PC-9 (cell line): ENCODE data around the gene TREX2. TPM values are rescaled to one million over a fixed set of nuclear protein-coding genes. Genes with fewer than 3 reads are reported as not detected.

Experiments used
- BruUV-seq: library from RNA; stranded (reverse); fragments of 400-500 nt; replicated peaks from 2 replicates; lab custom pipeline; 2021; lab: Mats Ljungman, UMichigan
- CTCF ChIA-PET: fragments of 300-600 bp; sonication (Branson Sonifier 250); formaldehyde crosslinking; loops from one replicate; lab custom pipeline; 2022; ENCODE audit warnings: antibody characterized with exemption; lab: Charles Lee
- POLR2A ChIA-PET: fragments of 300-600 bp; sonication (Branson Sonifier 250); formaldehyde crosslinking; loops from one replicate; lab custom pipeline; 2022; ENCODE audit warnings: antibody characterized with exemption; ENCODE audit not compliant: unreplicated experiment; lab: Charles Lee
- DNase-seq, 2 experiments: peaks; one replicate each; pipeline versions ENCODE4 v3.0.0 to v3.0.0-alpha.2; 2015 to 2022; ENCODE audit warnings: mixed read lengths in 1 of 2
- H2AFZ ChIP-seq: fragments of 200-600 bp; sonication (generic); 2 replicates; pipeline ENCODE4 v1.8.1; 2017; ENCODE audit warnings: antibody characterized with exemption
- H3F3A ChIP-seq: fragments of 200-600 bp; sonication (generic); 2 replicates; pipeline ENCODE4 v1.8.1; 2017; ENCODE audit warnings: antibody characterized with exemption, mild to moderate bottlenecking, low read depth; ENCODE audit not compliant: insufficient read depth
- H3K27ac ChIP-seq: fragments of 200-600 bp; sonication (generic); 2 replicates; pipeline ENCODE4 v1.6.1; 2016; ENCODE audit warnings: mixed run types
- H3K27me3 ChIP-seq: fragments of 200-600 bp; sonication (generic); 2 replicates; pipeline ENCODE4 v1.6.1; 2016; ENCODE audit warnings: low read depth, mixed run types; ENCODE audit not compliant: insufficient read depth
- H3K36me3 ChIP-seq: fragments of 200-600 bp; sonication (generic); 2 replicates; pipeline ENCODE4 v1.6.1; 2016; ENCODE audit warnings: low read depth, mixed run types
- H3K4me1 ChIP-seq: fragments of 200-600 bp; sonication (generic); replicated peaks from 2 replicates; pipeline ENCODE4 v1.6.1; 2016; ENCODE audit warnings: mixed run types; ENCODE audit not compliant: insufficient read depth
- H3K4me2 ChIP-seq: fragments of 200-600 bp; sonication (generic); 2 replicates; pipeline ENCODE4 v1.6.1; 2017; ENCODE audit warnings: mixed run types
- H3K4me3 ChIP-seq: fragments of 200-600 bp; sonication (generic); 2 replicates; pipeline ENCODE4 v1.6.1; 2016; ENCODE audit warnings: mixed run types
- H3K79me2 ChIP-seq: fragments of 200-600 bp; sonication (generic); 2 replicates; pipeline ENCODE4 v1.6.1; 2017; ENCODE audit warnings: low read depth, mixed run types
- H3K9me2 ChIP-seq: fragments of 200-600 bp; sonication (generic); 2 replicates; pipeline ENCODE4 v1.8.1; 2017; ENCODE audit warnings: mild to moderate bottlenecking; ENCODE audit not compliant: insufficient read depth
- H3K9me3 ChIP-seq: fragments of 200-600 bp; sonication (generic); 2 replicates; pipeline ENCODE4 v1.8.1; 2016; ENCODE audit warnings: low read depth; ENCODE audit not compliant: insufficient read depth
- H4K20me1 ChIP-seq: fragments of 200-600 bp; sonication (generic); 2 replicates; pipeline ENCODE4 v1.8.1; 2017; ENCODE audit not compliant: insufficient read depth
- CTCF ChIP-seq: fragments of 200-600 bp; sonication (generic); conservative IDR thresholded peaks from 2 replicates; pipeline ENCODE4 v1.6.1; 2017; ENCODE audit warnings: mixed run types, antibody characterized with exemption, mild to moderate bottlenecking, moderate library complexity
- EZH2 ChIP-seq: fragments of 200-600 bp; sonication (generic); IDR thresholded peaks from 2 replicates; pipeline ENCODE4 v1.8.0; 2017; ENCODE audit warnings: antibody characterized with exemption, low read depth
- intact Hi-C: fragments of 100-400 bp; cut with micrococcal nuclease; formaldehyde crosslinking; loops from one replicate; pipeline ENCODE4 v1.10.0; 2022; ENCODE audit not compliant: unreplicated experiment
- total RNA-seq: library from RNA; stranded (reverse); gene quantifications from 2 replicates; pipeline ENCODE4 v1.2.3, GENCODE V29; 2021

TREX2 gene
- total RNA-seq, 1 experiment from 2014 or later = 2.3 TPM

GRCh38 chrX:153474266-153474665 lies 28.4 kb upstream of the TREX2 start:
- Histone ChIP-seq H3K4me1 (no peaks in the 10 kb centered on the region), H3K36me3 (no peaks in the 10 kb centered on the region), H4K20me1 (no peaks in the 10 kb centered on the region), H3K27me3 (peaks cover 22% of the 10 kb centered on the region; the same call in 1 of the 2 replicates), H3K4me3 (no peak overlapping the region), H3K79me2 (0 out of 2 replicates have a peak, but pooled peaks cover 4% of the 10 kb centered on the region), H3K9me3 (no peaks in the 10 kb centered on the region), H2AFZ (no peak overlapping the region), H3K27ac (no peak overlapping the region), H3K4me2 (no peak overlapping the region), H3K9me2 (no peaks in the 10 kb centered on the region), H3F3A (no peaks in the 10 kb centered on the region)
- TF ChIP-seq EZH2 (no peak), CTCF (no peak)
- DNase-seq = no peak
- intact Hi-C loops = no loop called here
- no TSS peak for BruUV-seq
- ChIA-PET CTCF (no interaction called here), POLR2A (no interaction called here)

- Histone ChIP-seq H3K9me2 (no peaks in the 10 kb centered on the region), H3F3A (no peaks in the 10 kb centered on the region), H3K4me3 (no peak overlapping the region), H3K27ac (no peak overlapping the region), H3K79me2 (0 out of 2 replicates have a peak, but pooled peaks cover 4% of the 10 kb centered on the region), H3K27me3 (peaks cover 15% of the 10 kb centered on the region; the same call in 1 of the 2 replicates), H3K4me2 (no peak overlapping the region), H4K20me1 (no peaks in the 10 kb centered on the region), H3K36me3 (no peaks in the 10 kb centered on the region), H3K9me3 (no peaks in the 10 kb centered on the region), H3K4me1 (no peaks in the 10 kb centered on the region), H2AFZ (no peak overlapping the region)
- intact Hi-C loops = no loop called here
- CTCF ChIA-PET = interaction anchor here (0.6 kb wide), 1 partner anchor 290 kb away, joined by 3 read pairs; no protein-coding TSS in a partner anchor
- no TSS peak for BruUV-seq
- TF ChIP-seq EZH2 (no peak), CTCF (no peak)
- POLR2A ChIA-PET = no interaction called here
- no peak for DNase-seq
Observed at GRCh38 chrX:153473126-153473525, 27.3 kb upstream of the TREX2 start.

GRCh38 chrX:153471663-153472280 lies 25.9 kb upstream of the TREX2 start:
- Histone ChIP-seq H3F3A (no peaks in the 10 kb centered on the region), H3K9me3 (no peaks in the 10 kb centered on the region), H3K9me2 (no peaks in the 10 kb centered on the region), H4K20me1 (no peaks in the 10 kb centered on the region), H3K27me3 (peaks cover 7% of the 10 kb centered on the region; the same call in 1 of the 2 replicates), H3K4me2 (no peak overlapping the region), H3K27ac (no peak overlapping the region), H3K4me3 (no peak overlapping the region), H3K4me1 (no peaks in the 10 kb centered on the region), H3K36me3 (no peaks in the 10 kb centered on the region), H2AFZ (no peak overlapping the region), H3K79me2 (0 out of 2 replicates have a peak, but pooled peaks cover 4% of the 10 kb centered on the region)
- ChIA-PET CTCF (interaction anchor here (0.6 kb wide), 3 partner anchors 78 to 466 kb away, joined by 4 to 16 read pairs (median 4); no protein-coding TSS in a partner anchor), POLR2A (no interaction called here)
- TF ChIP-seq EZH2 = no peak
- no peak for TF ChIP-seq CTCF
- intact Hi-C loops = loop anchor here (2.0 kb wide), 1 partner anchor 35 kb away; no protein-coding TSS in a partner anchor
- no peak for DNase-seq
- BruUV-seq = no TSS peak
